Osteocyte (in vitro differentiated cells): ENCODE data around the gene RALBP1. TPM values are rescaled to one million over a fixed set of nuclear protein-coding genes. Genes with fewer than 3 reads are reported as not detected.
"Not testable (repeated sequence)": the region's sequence is repeated elsewhere in the genome, so short reads cannot be mapped to it uniquely, and the experiment has no call there.

ENCODE experiments used
- DNase-seq: peaks from one replicate; pipeline ENCODE4 v3.0.0; 2021; ENCODE audit warnings: mixed read lengths; ENCODE audit not compliant: unreplicated experiment; ENCODE audit errors: extremely low spot score
- H3K27ac Mint-ChIP-seq: one replicate; pipeline ENCODE4 v1.8.0; 2021; ENCODE audit warnings: mild to moderate bottlenecking, mixed read lengths; ENCODE audit not compliant: unreplicated experiment
- H3K27me3 Mint-ChIP-seq: one replicate; pipeline ENCODE4 v1.8.0; 2021; ENCODE audit warnings: mixed read lengths; ENCODE audit not compliant: unreplicated experiment
- H3K36me3 Mint-ChIP-seq: one replicate; pipeline ENCODE4 v1.8.0; 2021; ENCODE audit warnings: mixed read lengths; ENCODE audit not compliant: unreplicated experiment
- H3K4me1 Mint-ChIP-seq: one replicate; pipeline ENCODE4 v1.8.0; 2021; ENCODE audit warnings: mixed read lengths; ENCODE audit not compliant: unreplicated experiment
- H3K4me3 Mint-ChIP-seq: one replicate; pipeline ENCODE4 v1.8.0; 2021; ENCODE audit warnings: mild to moderate bottlenecking, moderate library complexity, mixed read lengths; ENCODE audit not compliant: unreplicated experiment
- H3K9me3 Mint-ChIP-seq: one replicate; pipeline ENCODE4 v1.8.0; 2021; ENCODE audit warnings: mixed read lengths; ENCODE audit not compliant: unreplicated experiment
- total RNA-seq: library from RNA; stranded (reverse); gene quantifications from 2 replicates; pipeline ENCODE4 v1.2.1, GENCODE V29; 2021
- TF ChIP-seq, protein P1 (sequence below): fragments of 200-600 bp; sonication (generic); IDR thresholded peaks from 2 replicates; pipeline ENCODE4 v1.5.0; 2021; ENCODE audit warnings: antibody characterized with exemption, mild to moderate bottlenecking, moderate library complexity

Gene RALBP1
- total RNA-seq, 1 donor from 2014 or later = 50.9 TPM

DNA sequence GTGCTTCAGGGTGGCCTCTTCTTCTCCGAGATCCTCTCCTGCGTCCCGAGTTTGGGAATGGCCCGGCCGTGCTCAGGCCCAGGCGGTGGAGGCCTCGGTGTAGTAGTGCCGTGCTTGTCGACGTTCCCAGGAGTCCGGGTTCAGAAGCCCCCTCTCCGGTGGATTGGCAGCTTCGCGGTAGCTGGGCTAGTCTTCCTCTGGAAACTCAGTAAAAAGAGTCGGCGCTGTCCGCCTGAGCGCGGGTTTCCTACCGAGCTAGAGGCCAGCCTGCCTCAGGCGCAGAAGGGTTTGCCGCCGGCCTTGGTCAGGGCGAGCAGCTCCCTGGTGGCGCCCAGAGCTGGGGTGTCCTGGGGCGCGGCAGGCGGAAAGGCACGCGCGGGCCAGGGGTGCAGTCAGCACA lies 3.2 kb downstream of the RALBP1 start:
- peaks cover 4% of the 10 kb centered on the region for H3K9me3 Mint-ChIP-seq
- H3K27me3 Mint-ChIP-seq = no peaks in the 10 kb centered on the region
- H3K4me3 Mint-ChIP-seq = no peak overlapping the region
- peaks cover 12% of the 10 kb centered on the region for H3K36me3 Mint-ChIP-seq
- no peak for DNase-seq
- peaks cover 26% of the 10 kb centered on the region for H3K4me1 Mint-ChIP-seq
- no peak overlapping the region for H3K27ac Mint-ChIP-seq
- TF ChIP-seq, protein P1, sequence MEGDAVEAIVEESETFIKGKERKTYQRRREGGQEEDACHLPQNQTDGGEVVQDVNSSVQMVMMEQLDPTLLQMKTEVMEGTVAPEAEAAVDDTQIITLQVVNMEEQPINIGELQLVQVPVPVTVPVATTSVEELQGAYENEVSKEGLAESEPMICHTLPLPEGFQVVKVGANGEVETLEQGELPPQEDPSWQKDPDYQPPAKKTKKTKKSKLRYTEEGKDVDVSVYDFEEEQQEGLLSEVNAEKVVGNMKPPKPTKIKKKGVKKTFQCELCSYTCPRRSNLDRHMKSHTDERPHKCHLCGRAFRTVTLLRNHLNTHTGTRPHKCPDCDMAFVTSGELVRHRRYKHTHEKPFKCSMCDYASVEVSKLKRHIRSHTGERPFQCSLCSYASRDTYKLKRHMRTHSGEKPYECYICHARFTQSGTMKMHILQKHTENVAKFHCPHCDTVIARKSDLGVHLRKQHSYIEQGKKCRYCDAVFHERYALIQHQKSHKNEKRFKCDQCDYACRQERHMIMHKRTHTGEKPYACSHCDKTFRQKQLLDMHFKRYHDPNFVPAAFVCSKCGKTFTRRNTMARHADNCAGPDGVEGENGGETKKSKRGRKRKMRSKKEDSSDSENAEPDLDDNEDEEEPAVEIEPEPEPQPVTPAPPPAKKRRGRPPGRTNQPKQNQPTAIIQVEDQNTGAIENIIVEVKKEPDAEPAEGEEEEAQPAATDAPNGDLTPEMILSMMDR = no peak

DNA sequence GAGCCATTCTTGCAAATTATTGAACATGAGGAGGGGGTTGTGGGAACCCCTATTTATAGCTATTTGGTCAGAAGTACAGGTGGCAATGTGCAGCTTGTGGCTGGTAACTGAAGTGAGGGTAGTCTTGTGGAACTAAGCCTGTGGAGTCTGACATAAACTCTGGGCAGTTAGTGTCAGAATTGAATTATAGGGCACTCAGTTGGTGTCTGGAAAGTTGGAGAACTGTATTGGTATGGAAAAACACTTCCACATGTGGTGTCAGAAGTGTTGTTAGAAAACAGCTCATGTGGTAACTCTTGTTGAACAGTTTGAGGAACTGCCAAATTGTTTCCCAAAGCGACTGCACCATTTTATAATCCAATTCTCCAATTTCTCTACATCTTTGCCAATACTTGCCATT lies 7.5 kb downstream of the RALBP1 start:
- Mint-ChIP-seq H3K4me3 (no peak overlapping the region), H3K27me3 (no peaks in the 10 kb centered on the region), H3K9me3 (peaks cover 4% of the 10 kb centered on the region), H3K4me1 (peaks cover 5% of the 10 kb centered on the region), H3K36me3 (peaks cover 18% of the 10 kb centered on the region), H3K27ac (no peak overlapping the region)
- no peak for DNase-seq
- TF ChIP-seq, protein P1 = no peak

DNA sequence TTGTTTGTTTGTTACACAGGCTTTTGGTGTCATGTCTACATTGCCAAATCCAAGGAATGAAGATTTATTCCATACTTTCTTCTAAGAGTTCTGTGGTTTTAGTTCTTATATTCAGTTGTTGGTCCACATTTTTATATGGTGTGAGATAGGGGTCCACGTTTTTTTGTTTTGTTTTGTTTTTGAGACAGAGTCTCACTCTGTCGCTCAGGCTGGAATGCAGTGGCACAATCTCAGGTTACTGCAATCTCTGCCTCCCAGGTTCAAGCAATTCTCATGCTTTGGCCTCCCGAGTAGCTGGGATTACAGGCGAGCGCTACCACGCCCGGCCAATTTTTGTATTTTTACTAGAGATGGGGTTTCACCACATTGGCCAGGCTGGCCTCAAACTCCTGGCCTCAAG lies 8.2 kb downstream of the RALBP1 start:
- Mint-ChIP-seq H3K27me3 (no peaks in the 10 kb centered on the region), H3K36me3 (peaks cover 18% of the 10 kb centered on the region), H3K4me3 (no peak overlapping the region), H3K27ac (no peak overlapping the region), H3K4me1 (peaks cover 5% of the 10 kb centered on the region), H3K9me3 (peaks cover 4% of the 10 kb centered on the region)
- no peak for DNase-seq
- TF ChIP-seq, protein P1 = no peak

DNA sequence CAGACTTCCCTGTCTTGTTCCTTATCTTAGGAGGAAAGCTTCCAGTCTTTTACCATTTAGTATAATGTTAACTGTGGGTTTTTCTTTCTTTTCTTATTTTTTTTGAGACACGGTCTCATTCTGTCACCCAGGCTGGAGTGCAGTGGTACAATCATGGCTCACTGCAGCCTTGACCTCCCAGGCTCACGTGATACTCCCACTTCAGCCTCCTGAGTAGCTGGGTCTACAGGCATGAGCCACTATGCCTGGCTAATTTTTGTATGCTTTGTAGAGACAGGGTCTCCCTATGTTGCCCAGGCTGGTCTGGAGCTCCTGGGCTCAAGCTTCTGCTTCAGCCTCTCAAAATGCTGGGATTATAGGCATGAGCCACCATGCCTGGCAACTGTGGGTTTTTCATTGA lies 9.5 kb downstream of the RALBP1 start:
- H3K4me1 Mint-ChIP-seq, DNase-seq, H3K4me3 Mint-ChIP-seq, H3K9me3 Mint-ChIP-seq, H3K27me3 Mint-ChIP-seq, H3K27ac Mint-ChIP-seq: not testable (repeated sequence)
- peaks cover 11% of the 10 kb centered on the region for H3K36me3 Mint-ChIP-seq

DNA sequence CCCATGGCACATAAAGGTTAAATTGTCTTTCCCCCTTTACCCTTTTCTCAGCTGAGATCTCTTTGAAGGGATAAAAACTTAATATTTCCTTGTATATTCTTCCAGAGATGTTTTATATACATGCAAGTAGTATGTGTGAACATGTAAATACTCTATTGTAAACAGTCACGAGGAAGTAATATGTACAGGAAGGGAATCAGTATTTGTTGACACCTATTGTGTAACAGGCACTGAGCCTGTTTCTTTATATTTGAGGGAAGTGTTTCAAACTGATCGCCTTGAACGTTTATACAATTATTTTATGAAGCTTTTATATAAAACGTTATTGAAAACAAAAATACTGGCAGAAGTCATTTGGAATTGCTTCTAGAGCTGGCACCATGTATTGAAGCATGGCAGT lies 13.2 kb downstream of the RALBP1 start:
- Mint-ChIP-seq H3K36me3 (peaks cover 10% of the 10 kb centered on the region), H3K9me3 (peaks cover 6% of the 10 kb centered on the region), H3K4me1 (peaks cover 5% of the 10 kb centered on the region), H3K4me3 (no peak overlapping the region), H3K27ac (no peak overlapping the region), H3K27me3 (no peaks in the 10 kb centered on the region)
- no peak for DNase-seq
- TF ChIP-seq, protein P1 = no peak

DNA sequence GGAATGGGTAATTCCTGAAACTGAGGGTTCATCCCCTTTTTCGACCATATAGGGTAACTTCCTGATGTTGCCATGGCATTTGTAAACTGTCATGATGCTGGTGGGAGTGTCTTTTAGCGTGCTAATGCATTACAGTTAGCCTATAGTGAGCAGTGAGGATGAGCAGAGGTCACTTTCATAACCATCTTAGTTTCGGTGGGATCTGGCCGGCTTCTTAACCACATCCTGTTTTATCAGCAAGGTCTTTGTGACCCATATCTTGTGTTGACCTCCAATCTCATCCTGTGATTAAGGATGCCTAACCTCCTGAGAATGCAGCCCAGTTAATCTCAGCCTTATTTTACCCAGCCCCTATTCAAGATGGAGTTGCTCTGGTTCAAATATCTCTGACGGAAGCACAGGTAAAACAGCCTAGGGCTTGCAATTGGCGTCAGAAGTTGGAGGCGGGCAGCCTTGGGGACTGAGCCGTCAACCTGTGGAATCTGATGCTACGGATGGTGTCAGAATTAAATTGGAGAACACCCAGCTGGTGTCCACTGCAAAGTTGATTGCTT lies 19.5 kb downstream of the RALBP1 start:
- no peaks in the 10 kb centered on the region for H3K27me3 Mint-ChIP-seq
- no peaks in the 10 kb centered on the region for H3K4me1 Mint-ChIP-seq
- no peak for DNase-seq
- no peak overlapping the region for H3K4me3 Mint-ChIP-seq
- peaks cover 8% of the 10 kb centered on the region for H3K36me3 Mint-ChIP-seq
- H3K27ac Mint-ChIP-seq = no peak overlapping the region
- TF ChIP-seq, protein P1 = no peak
- H3K9me3 Mint-ChIP-seq = peaks cover 6% of the 10 kb centered on the region
